T-helper 1 cell treated with Interleukin-12 subunit alpha and Interleukin-12 subunit beta and Interleukin-4 antibody, amounts not matched to agents 30 μg/mL and 1 μg/mL, for 36 hours (primary cell): ENCODE results near the gene ABCA1.

ENCODE experiments used
- H3K27ac Mint-ChIP-seq: one replicate; pipeline ENCODE4 v1.8.0; 2021; ENCODE audit warnings: mild to moderate bottlenecking, mixed read lengths
- H3K27me3 Mint-ChIP-seq: one replicate; pipeline ENCODE4 v1.8.0; 2021; ENCODE audit warnings: low read depth, mixed read lengths
- H3K36me3 Mint-ChIP-seq: one replicate; pipeline ENCODE4 v1.8.0; 2021; ENCODE audit warnings: low read depth, mixed read lengths
- H3K4me1 Mint-ChIP-seq: one replicate; pipeline ENCODE4 v1.8.0; 2021; ENCODE audit warnings: low read depth, mixed read lengths
- H3K4me3 Mint-ChIP-seq: one replicate; pipeline ENCODE4 v1.8.0; 2021; ENCODE audit warnings: mild to moderate bottlenecking, moderate library complexity, mixed read lengths
- H3K9me3 Mint-ChIP-seq: one replicate; pipeline ENCODE4 v1.8.0; 2021; ENCODE audit warnings: mixed read lengths

Gene ABCA1

DNA sequence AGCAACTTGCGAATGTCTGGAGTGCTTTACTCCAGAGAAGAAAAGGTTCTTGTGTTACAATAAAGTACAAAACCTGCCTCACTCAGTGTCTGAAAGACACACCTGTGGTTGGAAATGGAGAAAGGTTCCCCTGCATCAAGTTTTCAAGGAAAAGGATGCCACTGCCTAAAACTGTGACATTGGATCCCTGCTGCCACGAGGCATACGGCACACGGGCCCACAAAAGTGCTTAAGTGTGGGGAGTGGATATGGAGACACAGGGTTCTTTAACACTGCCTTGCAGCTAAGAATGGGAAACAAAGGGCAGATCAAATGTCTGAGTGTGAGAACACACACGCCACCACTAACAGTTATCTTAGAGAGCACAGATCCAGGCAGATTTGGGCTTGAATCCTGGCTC is 89.0 kb downstream of the ABCA1 start:
- no peaks in the 10 kb centered on the region for H3K27me3 Mint-ChIP-seq

DNA sequence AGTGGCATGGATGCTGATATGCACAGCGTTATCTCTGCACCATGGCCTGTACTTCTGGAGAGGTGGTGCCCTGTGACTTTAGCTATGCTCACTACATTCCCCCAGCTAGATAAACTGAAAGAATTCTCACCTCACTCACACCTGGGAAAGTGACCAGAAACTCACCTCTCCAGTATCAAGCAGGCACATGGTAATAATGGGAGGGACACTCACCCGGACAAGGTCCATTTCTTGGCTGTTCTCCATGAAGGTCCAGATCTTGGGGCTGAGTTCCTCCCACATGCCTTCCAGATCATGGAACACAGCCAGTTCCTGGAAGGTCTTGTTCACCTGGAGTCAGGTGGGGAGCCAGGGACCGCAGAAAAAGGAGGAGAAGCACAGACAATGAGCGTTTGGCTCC is 91.2 kb downstream of the ABCA1 start:
- no peaks in the 10 kb centered on the region for H3K36me3 Mint-ChIP-seq
- no peak overlapping the region for H3K27ac Mint-ChIP-seq
- no peaks in the 10 kb centered on the region for H3K27me3 Mint-ChIP-seq
- H3K9me3 Mint-ChIP-seq = no peaks in the 10 kb centered on the region
- H3K4me1 Mint-ChIP-seq = peaks cover 6% of the 10 kb centered on the region
- H3K4me3 Mint-ChIP-seq = no peak overlapping the region

More for the DNA sequence above, 89.0 kb downstream of the ABCA1 start:
- no peaks in the 10 kb centered on the region for H3K36me3 Mint-ChIP-seq
- H3K4me3 Mint-ChIP-seq = no peak overlapping the region
- no peak overlapping the region for H3K27ac Mint-ChIP-seq
- H3K4me1 Mint-ChIP-seq = peaks cover 6% of the 10 kb centered on the region
- H3K9me3 Mint-ChIP-seq = no peaks in the 10 kb centered on the region

DNA sequence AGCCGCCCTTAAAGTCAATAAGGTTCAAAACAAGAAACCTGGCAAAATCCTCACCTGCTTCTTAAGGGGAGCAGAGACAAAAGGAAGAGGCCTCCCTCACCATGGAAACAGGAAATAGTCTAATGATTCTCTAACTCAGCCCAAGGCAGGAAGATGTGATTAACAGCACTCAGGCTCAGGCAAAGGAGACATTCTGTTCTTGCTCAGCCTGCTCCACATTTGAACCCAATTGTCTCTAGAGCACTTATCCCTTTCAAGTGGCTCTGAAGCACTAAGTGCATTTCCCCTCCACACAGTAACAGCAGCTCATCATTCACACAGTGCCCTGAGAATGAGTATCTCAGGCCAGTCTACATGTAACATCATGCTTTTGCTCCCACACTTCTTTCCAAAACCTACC is 91.7 kb downstream of the ABCA1 start:
- no peaks in the 10 kb centered on the region for H3K36me3 Mint-ChIP-seq
- H3K4me3 Mint-ChIP-seq = no peak overlapping the region
- H3K27ac Mint-ChIP-seq = no peak overlapping the region
- no peaks in the 10 kb centered on the region for H3K9me3 Mint-ChIP-seq
- H3K4me1 Mint-ChIP-seq = peaks cover 6% of the 10 kb centered on the region
- H3K27me3 Mint-ChIP-seq = no peaks in the 10 kb centered on the region

DNA sequence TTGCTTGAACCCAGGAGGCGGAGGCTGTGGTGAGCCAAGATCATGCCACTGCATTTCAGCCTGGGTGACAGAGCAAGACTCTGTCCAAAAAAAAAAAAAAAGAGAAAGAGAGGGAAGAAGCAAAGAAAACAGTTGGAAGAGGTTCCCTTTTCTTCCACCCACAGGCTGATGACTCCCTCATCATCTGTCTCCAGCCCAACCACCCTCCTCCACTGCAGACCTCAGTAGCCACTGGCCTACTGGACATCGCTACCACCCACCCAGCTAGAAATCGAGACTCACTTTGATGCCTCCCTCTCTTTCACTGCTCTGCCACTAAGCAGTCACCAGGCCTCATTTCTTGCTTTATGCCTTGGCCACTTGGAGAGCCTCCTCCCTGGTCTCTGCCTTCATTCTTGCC is 92.8 kb downstream of the ABCA1 start:
- H3K27me3 Mint-ChIP-seq = no peaks in the 10 kb centered on the region
- H3K4me1 Mint-ChIP-seq = peaks cover 7% of the 10 kb centered on the region
- H3K36me3 Mint-ChIP-seq = no peaks in the 10 kb centered on the region
- no peak overlapping the region for H3K4me3 Mint-ChIP-seq
- H3K9me3 Mint-ChIP-seq = no peaks in the 10 kb centered on the region
- H3K27ac Mint-ChIP-seq = no peak overlapping the region

DNA sequence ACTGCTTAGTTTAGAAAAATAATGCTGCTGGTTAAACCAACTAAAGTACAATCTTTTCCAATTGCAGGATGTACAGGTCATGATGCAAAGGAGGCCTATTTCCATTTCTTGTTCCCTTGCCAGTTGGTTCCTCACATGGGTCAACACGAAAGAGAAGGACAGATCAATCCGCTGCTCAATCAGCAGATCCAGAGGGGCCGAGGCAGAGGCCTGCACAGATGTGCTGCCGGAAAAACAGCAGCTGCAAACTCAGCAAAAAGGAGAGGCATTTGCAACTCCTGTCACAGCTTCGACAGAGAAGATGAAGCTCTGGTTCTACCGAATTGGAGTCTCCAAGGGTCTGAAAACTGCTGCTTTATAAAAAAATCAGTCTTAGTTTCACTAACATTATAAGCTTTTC is 94.3 kb downstream of the ABCA1 start:
- Mint-ChIP-seq H3K27me3 (no peaks in the 10 kb centered on the region), H3K9me3 (no peaks in the 10 kb centered on the region), H3K4me3 (no peak overlapping the region), H3K4me1 (peaks cover 12% of the 10 kb centered on the region), H3K36me3 (peaks cover 3% of the 10 kb centered on the region), H3K27ac (no peak overlapping the region)

DNA sequence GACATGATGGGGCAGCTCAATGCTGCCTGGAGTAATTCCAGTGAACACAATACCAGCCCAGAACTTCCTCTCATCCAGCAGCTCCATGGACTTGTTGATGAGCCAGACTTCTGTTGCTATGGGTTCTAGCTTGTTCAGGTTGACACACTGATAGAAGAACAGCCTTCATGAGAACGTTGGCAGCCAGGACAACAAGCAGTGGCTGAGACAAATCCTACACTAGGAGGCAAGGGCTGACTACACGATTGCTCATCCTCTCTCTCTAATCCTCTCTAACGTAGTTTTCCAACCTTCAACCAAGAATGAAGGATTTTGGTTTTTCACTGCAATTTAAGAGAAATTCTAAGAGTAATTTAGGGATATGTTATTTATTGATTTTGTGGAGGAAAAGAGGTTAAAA is 96.3 kb downstream of the ABCA1 start:
- Mint-ChIP-seq H3K4me3 (no peak overlapping the region), H3K27me3 (no peaks in the 10 kb centered on the region), H3K4me1 (peaks cover 12% of the 10 kb centered on the region), H3K36me3 (peaks cover 3% of the 10 kb centered on the region), H3K9me3 (no peaks in the 10 kb centered on the region), H3K27ac (no peak overlapping the region)

DNA sequence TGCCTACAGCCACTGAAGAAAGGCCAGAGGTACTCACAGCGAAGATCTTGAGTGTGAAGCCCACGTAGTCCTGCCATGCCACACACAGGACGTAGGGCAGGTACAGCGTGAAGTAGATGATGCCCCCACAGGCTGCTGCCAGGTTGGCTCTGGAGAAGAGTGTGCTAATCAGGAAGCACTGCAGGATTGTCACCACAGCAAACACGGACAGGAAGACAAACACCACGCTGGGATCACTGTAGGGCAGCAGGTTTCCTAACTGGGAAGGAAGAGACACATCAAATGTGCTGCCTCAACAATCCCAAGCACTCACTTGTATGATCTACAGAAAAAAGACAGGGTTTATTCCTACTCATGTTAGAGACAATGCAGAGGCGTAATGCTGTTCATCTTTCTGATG is 101.0 kb downstream of the ABCA1 start:
- H3K27ac Mint-ChIP-seq = no peak overlapping the region
- H3K4me3 Mint-ChIP-seq = no peak overlapping the region
- H3K27me3 Mint-ChIP-seq = no peaks in the 10 kb centered on the region
- peaks cover 6% of the 10 kb centered on the region for H3K4me1 Mint-ChIP-seq
- H3K9me3 Mint-ChIP-seq = no peaks in the 10 kb centered on the region
- H3K36me3 Mint-ChIP-seq = peaks cover 3% of the 10 kb centered on the region

DNA sequence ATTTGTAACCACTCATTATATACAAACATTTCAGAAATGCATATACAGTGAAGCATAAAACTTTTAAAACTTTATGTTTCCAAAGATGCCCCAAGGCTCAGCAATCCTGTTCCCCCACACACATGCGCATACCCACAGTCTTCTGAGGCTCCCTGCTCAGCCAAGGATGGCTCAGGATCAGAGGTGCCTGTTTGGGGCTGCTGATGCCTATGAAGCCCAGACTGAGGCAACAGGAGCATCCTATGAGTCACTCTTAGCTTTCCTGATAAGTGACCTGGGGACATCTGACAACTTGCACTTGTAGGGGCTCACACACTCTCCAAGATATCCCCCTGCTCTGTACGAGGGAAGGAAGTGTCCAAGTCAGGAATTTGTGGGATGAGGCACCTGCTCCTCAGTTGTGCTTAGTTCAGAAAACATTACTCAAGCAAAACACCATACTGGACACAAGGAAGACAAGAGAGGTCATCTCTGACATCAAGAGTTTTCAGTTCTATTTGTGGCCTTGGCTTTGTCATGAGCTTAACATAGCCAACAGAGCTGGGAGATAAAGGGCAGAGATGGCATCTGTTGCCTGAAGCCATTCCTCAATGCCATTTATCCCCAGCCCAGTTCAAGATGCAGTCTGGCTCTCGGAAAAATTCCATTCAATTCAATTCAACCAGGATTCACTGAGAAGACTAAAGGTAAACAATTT is 101.7 kb downstream of the ABCA1 start:
- Mint-ChIP-seq H3K27me3 (no peaks in the 10 kb centered on the region), H3K4me3 (no peak overlapping the region), H3K9me3 (no peaks in the 10 kb centered on the region), H3K36me3 (peaks cover 3% of the 10 kb centered on the region), H3K27ac (no peak overlapping the region), H3K4me1 (peaks cover 6% of the 10 kb centered on the region)

DNA sequence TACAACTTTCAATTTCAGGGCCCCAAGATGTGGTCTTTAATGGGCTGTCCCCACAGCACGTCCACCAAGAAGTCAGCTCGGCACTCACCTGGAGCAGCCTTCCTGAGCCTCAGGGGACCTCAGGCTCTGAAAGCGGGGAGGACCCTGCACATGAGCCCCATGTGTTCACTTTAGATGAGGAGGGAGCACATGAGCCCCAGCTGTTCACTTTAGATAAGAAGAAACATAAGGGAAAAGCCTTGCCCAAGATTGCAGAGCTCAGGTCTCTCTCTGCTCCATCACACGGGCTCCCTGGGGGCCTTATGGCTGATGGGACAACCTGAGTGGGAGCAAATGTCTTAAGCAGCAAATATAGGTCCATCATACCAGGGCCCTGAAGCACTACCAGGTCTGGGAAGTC is 107.6 kb downstream of the ABCA1 start:
- H3K27ac Mint-ChIP-seq = no peak overlapping the region

DNA sequence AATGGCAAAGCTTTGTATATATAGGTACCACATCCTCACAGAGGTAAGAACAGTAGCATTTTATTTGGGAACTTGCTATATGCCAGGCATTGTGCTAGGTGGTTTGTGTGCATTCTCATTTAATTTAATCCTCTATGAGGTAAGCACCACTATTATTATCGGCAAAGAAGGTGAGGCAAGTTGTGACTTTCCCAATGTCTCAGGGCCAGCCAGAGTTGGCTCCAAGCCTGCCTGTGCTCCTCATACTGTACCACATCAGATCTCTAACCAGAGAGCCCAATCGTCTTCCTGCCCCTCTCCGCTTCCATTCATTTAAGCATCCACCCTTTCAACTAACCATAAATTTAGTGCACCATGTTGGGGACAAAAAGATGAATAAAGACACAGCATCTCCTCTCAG is 108.9 kb downstream of the ABCA1 start:
- no peaks in the 10 kb centered on the region for H3K9me3 Mint-ChIP-seq
- no peaks in the 10 kb centered on the region for H3K27me3 Mint-ChIP-seq
- H3K36me3 Mint-ChIP-seq = no peaks in the 10 kb centered on the region
- no peaks in the 10 kb centered on the region for H3K4me1 Mint-ChIP-seq
- no peak overlapping the region for H3K27ac Mint-ChIP-seq
- no peak overlapping the region for H3K4me3 Mint-ChIP-seq

More for the DNA sequence above, 107.6 kb downstream of the ABCA1 start:
- H3K4me1 Mint-ChIP-seq = no peaks in the 10 kb centered on the region
- no peaks in the 10 kb centered on the region for H3K27me3 Mint-ChIP-seq
- no peaks in the 10 kb centered on the region for H3K9me3 Mint-ChIP-seq
- no peak overlapping the region for H3K4me3 Mint-ChIP-seq
- H3K36me3 Mint-ChIP-seq = no peaks in the 10 kb centered on the region

DNA sequence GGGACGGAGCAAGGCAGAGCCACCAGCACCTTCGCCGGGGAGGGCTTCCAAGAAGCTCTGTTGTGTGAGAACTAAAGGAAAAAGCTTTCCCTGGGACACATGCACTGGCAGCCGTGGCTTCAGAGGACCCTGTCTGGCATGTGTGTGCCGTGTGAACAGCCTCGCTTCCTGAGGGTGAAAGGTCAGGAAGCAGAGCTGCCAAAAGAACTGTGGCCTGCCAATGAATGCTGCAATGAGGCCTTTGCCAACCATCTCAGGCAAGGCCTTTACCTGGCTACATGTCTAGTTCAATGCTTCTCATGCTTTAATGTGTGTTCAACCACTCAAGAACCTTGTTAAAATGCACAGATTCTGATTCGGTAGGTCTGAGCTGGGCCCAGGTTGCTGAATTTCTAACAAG is 110.5 kb downstream of the ABCA1 start:
- H3K9me3 Mint-ChIP-seq = no peaks in the 10 kb centered on the region
- H3K36me3 Mint-ChIP-seq = no peaks in the 10 kb centered on the region
- no peaks in the 10 kb centered on the region for H3K27me3 Mint-ChIP-seq
- no peak overlapping the region for H3K27ac Mint-ChIP-seq
- H3K4me3 Mint-ChIP-seq = no peak overlapping the region
- no peaks in the 10 kb centered on the region for H3K4me1 Mint-ChIP-seq

DNA sequence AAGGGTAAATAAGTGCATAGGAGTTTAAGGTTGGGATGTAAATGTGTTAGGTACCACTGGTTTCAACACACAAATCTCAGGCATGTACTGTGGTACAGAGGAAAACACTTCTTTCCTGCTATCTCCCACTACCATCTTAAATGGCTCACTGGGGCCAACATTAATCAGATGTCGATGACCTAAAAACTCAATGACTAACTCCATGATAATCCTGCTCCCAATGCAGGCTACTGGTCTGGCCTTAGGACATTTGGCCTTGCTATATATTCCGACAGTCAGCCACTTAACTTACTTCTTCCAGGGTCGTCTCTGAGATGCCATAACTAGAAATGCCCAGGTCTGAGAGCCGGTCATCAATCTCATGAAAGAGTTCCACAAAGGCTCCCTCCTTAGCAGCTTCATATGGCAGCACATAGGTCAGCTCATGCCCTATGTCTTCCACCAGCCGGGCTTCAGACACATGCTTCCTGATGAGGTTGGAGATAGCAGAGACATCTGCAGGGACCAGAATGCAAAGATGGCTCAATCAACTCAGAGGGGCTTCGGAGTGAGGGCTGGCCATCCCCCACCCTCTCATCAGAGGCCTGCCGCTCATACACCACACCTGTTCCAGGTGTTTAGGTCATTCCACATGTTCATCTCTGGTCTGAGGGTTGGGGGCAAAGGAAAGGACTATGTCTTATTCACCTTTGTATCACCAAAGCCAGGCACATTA is 111.9 kb downstream of the ABCA1 start:
- Mint-ChIP-seq H3K36me3 (no peaks in the 10 kb centered on the region), H3K4me3 (no peak overlapping the region), H3K27me3 (no peaks in the 10 kb centered on the region), H3K27ac (no peak overlapping the region), H3K4me1 (no peaks in the 10 kb centered on the region), H3K9me3 (no peaks in the 10 kb centered on the region)

DNA sequence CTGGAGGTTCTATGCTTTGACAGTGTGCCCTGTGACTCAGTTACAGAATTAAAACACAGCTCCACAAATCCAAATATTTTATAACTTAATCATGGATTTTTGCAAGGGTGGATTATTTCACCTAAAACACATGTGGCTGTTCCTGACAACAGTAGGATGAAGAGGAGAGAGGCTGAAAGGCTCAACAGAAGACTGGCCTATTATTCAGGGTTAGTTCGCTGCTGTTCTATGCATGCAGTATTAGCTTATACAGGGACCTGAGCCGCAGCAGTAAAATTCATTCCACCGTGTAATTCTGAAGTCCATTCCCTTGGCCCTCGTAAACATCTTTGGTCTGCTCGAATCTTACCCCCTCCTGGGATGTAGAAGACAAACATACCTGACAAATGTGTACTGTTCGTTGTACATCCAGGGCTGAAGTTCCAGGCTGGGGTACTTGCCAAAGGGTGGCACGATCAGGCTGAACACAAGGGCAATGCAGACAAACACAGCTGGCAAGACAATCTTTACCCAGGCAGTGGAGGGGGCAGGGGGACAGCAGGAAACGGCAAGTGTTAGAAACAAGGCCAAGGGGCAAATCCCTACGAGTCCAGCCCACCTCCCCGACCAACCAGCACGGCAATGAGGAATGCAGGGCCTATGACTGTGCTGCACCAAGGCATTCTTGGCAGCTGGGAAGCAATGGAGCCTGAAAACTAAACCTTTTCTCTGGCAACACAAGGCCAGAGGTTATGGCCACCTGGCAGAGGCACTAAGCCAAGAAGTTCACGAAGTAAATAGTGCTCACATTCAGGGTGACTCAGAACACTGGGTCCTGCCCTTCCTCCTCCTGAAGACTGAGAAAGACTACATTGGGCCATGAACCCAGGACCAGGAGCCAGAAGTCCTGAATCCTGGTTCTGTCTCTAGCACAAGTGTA is 117.3 kb downstream of the ABCA1 start:
- H3K27me3 Mint-ChIP-seq = no peaks in the 10 kb centered on the region
- H3K4me1 Mint-ChIP-seq = no peaks in the 10 kb centered on the region
- H3K27ac Mint-ChIP-seq = no peak overlapping the region
- no peaks in the 10 kb centered on the region for H3K9me3 Mint-ChIP-seq
- no peaks in the 10 kb centered on the region for H3K36me3 Mint-ChIP-seq
- H3K4me3 Mint-ChIP-seq = no peak overlapping the region

DNA sequence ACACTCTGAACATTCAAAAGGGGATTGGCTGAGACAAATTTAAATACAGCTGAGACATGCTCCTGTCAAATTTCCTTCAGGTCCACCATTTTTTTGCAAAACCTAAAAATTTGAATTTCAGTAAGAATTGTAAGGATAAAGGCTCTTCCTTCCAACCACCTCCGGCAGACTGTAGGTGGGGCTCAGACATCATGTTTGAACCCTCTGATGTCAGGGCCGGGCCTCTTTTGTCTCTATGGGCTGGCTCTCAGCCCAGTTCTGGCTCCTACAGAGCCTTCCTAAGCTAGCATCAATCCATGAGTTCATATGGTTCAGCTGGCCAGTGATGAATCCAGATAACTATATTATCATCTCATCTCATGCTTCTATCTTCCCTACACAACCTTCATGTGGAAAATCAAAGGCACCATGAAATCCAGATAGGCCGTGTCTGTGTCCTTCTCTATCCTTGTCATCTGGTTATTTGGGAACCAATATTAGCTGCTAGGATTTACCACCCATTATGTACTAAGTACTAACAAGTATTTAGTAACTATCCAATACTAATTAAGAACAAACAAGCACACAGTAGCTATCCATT is 119.8 kb downstream of the ABCA1 start:
- Mint-ChIP-seq H3K27ac (no peak overlapping the region), H3K36me3 (no peaks in the 10 kb centered on the region), H3K27me3 (no peaks in the 10 kb centered on the region), H3K9me3 (no peaks in the 10 kb centered on the region), H3K4me3 (no peak overlapping the region), H3K4me1 (no peaks in the 10 kb centered on the region)
